Measurements from ENCODE around the gene SEMA6B. TPM values are rescaled to one million over a fixed set of nuclear protein-coding genes. Genes with fewer than 3 reads are reported as not detected.

SEMA6B gene
- total RNA-seq, 1 donor from 2014 or later = 8.3 TPM

DNA sequence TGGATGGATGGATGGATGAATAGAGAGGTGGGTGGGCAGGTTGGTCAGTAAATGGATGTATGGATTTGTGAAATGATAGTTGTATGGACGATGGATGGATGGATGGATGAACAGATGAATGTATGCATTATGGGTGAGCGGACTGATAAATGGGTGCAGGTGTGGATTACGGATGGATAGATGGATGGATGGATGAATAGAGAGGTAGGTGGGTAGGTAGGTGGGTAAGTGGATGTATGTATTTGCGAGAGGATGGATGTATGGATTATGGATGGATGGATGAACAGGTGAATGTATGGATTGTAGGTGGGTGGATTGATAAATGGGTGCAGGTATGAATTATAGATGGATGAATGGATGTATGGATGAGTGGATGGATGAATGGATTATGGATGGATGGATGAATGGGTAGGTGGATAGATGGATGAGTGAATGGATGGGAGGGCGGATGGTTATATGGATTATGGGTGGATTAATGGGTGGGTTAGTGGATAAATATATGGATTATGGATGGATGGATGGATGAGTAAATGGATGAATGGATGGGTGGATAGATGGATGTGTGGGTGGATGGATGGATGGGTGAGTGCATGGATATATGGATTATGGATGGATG lies 42.8 kb upstream of the SEMA6B start:
- Histone ChIP-seq H3K4me1 (peaks cover 14% of the 10 kb centered on the region), H3K4me3 (no peak overlapping the region), H3K27me3 (peaks cover 3% of the 10 kb centered on the region), H3K36me3 (no peaks in the 10 kb centered on the region), H3K27ac (no peak overlapping the region), H3K9me3 (no peaks in the 10 kb centered on the region)
- intact Hi-C loops (cut with DNase I) = no loop called here
- TF ChIP-seq POLR2AphosphoS5 (IDR thresholded peaks at IDR 0.05; ENCODE audit: insufficient read depth in 1 of 2, low read depth in 1 of 2) (no peak), POLR2A (IDR thresholded peaks at IDR 0.05) (no peak)
- TF ChIP-seq, protein P1, sequence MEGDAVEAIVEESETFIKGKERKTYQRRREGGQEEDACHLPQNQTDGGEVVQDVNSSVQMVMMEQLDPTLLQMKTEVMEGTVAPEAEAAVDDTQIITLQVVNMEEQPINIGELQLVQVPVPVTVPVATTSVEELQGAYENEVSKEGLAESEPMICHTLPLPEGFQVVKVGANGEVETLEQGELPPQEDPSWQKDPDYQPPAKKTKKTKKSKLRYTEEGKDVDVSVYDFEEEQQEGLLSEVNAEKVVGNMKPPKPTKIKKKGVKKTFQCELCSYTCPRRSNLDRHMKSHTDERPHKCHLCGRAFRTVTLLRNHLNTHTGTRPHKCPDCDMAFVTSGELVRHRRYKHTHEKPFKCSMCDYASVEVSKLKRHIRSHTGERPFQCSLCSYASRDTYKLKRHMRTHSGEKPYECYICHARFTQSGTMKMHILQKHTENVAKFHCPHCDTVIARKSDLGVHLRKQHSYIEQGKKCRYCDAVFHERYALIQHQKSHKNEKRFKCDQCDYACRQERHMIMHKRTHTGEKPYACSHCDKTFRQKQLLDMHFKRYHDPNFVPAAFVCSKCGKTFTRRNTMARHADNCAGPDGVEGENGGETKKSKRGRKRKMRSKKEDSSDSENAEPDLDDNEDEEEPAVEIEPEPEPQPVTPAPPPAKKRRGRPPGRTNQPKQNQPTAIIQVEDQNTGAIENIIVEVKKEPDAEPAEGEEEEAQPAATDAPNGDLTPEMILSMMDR (IDR thresholded peaks at IDR 0.05) = no peak
- no peak for DNase-seq (ENCODE audit: extremely low spot score in 2 of 2)

DNA sequence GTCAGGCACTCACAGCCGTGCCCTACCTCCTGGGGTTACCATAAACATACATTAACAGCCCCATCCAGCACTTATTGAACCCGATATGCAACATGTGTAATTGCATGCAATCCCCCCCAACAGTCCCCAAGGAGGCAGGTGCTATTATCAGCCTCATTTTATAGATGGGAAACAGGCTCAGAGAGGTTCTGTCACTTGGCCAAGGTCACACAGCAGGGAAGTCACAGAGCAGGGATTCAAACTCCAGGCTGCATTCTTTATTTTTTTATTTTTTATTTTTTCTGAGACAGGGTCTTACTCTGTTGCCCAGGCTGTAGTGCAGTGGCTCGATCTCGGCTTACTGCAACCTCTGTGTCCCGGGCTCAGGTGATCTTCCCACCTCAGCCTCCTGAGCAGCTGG lies 41.4 kb upstream of the SEMA6B start:
- TF ChIP-seq POLR2AphosphoS5 (IDR thresholded peaks at IDR 0.05; ENCODE audit: insufficient read depth in 1 of 2, low read depth in 1 of 2) = no peak
- TF ChIP-seq, protein P1 (IDR thresholded peaks at IDR 0.05) = no peak
- no peak for TF ChIP-seq POLR2A (IDR thresholded peaks at IDR 0.05)
- intact Hi-C loops (cut with DNase I) = no loop called here
- H3K4me1 ChIP-seq = peaks cover 7% of the 10 kb centered on the region
- H3K9me3 ChIP-seq = no peaks in the 10 kb centered on the region
- no peaks in the 10 kb centered on the region for H3K36me3 ChIP-seq
- DNase-seq (ENCODE audit: extremely low spot score in 2 of 2) = no peak
- H3K27me3 ChIP-seq = peaks cover 3% of the 10 kb centered on the region
- H3K4me3 ChIP-seq = no peak overlapping the region
- H3K27ac ChIP-seq = no peak overlapping the region

GRCh38 chr19:4600082-4600481 lies 40.6 kb upstream of the SEMA6B start:
- H3K4me3 ChIP-seq = no peak overlapping the region
- H3K4me1 ChIP-seq = peaks cover 7% of the 10 kb centered on the region
- H3K27me3 ChIP-seq = peaks cover 3% of the 10 kb centered on the region
- no peaks in the 10 kb centered on the region for H3K36me3 ChIP-seq
- no peak overlapping the region for H3K27ac ChIP-seq
- no peaks in the 10 kb centered on the region for H3K9me3 ChIP-seq
- intact Hi-C loops (cut with DNase I) = no loop called here
- TF ChIP-seq, protein P1 (IDR thresholded peaks at IDR 0.05) = no peak
- TF ChIP-seq POLR2AphosphoS5 (IDR thresholded peaks at IDR 0.05; ENCODE audit: insufficient read depth in 1 of 2, low read depth in 1 of 2) (no peak), POLR2A (IDR thresholded peaks at IDR 0.05) (no peak)
- no peak for DNase-seq (ENCODE audit: extremely low spot score in 2 of 2)

DNA sequence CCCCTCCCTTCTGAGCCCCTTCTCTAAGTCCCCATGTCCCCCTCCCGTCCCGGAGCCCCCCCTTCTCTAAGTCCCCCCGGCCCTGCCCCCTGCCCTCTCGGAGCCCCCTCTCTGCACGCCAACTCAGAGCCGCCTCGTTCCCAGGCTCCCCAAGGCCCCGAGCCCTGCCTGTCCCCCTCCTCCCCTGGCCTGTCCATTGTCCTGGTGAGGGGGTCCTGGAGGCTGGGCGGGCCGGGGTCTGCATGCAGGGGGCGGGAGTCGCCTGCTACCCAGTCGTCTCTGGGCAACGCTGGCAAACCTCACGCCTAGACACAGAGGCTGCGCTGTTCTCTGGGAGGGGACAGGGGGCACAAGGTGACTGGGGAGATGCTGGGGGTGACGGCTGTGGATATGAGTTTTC lies 39.2 kb upstream of the SEMA6B start:
- Histone ChIP-seq H3K9me3 (no peaks in the 10 kb centered on the region), H3K27ac (no peak overlapping the region), H3K36me3 (no peaks in the 10 kb centered on the region), H3K27me3 (peaks cover 3% of the 10 kb centered on the region), H3K4me3 (no peak overlapping the region), H3K4me1 (peaks cover 7% of the 10 kb centered on the region)
- no peak for DNase-seq (ENCODE audit: extremely low spot score in 2 of 2)
- intact Hi-C loops (cut with DNase I) = no loop called here
- TF ChIP-seq POLR2A (IDR thresholded peaks at IDR 0.05) = no peak
- no peak for TF ChIP-seq POLR2AphosphoS5 (IDR thresholded peaks at IDR 0.05; ENCODE audit: insufficient read depth in 1 of 2, low read depth in 1 of 2)
- TF ChIP-seq, protein P1 (IDR thresholded peaks at IDR 0.05) = no peak

DNA sequence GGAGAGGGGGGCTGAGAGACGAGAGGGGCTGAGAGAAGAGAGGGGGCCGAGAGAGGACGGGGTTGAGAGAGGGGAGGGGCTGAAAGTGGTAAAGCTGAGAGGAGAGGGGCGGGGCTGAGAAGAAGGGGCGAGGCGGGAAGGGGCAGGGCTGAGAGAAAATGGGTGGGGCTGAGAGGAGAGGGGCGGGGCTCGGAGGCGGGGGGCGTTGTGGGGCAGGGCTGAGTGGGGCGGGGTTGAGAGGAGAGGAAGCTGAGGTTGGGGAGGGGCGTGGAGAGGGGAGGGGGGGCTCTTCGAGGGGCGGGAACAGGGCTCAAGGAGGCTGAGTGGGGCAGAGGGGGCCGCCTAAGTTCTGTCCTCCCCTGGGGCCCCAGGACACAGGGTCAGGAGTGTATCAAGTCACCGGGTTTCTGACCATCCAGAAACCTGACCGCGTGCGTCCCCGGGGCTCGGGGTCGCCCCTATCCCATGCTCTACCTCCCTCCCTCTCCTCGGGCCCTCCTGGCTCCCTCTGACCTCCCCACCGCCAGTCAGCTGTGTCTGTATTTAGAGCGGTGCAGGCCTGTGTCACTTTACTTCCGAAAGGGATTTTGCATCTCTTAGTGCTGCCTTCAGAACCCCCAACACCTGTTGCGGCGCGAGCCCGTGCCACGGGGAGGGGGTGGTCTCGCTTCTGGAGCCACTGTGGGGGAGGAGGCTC lies 38.6 kb upstream of the SEMA6B start:
- TF ChIP-seq, protein P1 (IDR thresholded peaks at IDR 0.05) = no peak
- TF ChIP-seq POLR2A (IDR thresholded peaks at IDR 0.05) (no peak), POLR2AphosphoS5 (IDR thresholded peaks at IDR 0.05; ENCODE audit: insufficient read depth in 1 of 2, low read depth in 1 of 2) (no peak)
- no peak for DNase-seq (ENCODE audit: extremely low spot score in 2 of 2)
- H3K27me3 ChIP-seq = peaks cover 3% of the 10 kb centered on the region
- no peaks in the 10 kb centered on the region for H3K9me3 ChIP-seq
- intact Hi-C loops (cut with DNase I) = no loop called here
- no peaks in the 10 kb centered on the region for H3K36me3 ChIP-seq
- peaks cover 7% of the 10 kb centered on the region for H3K4me1 ChIP-seq
- peak overlapping the region in 1 of 2 donors; percentile 15 for H3K4me3 ChIP-seq
- H3K27ac ChIP-seq = no peak overlapping the region
